HG03103 (cell line): ENCODE data around the gene NUDCD2.
A peak's percentile ranks its signal among the peaks of the same experiment; 100 is the strongest.
"Not testable (repeated sequence)": the region's sequence is repeated elsewhere in the genome, so short reads cannot be mapped to it uniquely, and the experiment has no call there.

Experiments
- ATAC-seq: cut with Tn5 transposase; IDR thresholded peaks from one replicate; pipeline ENCODE4 v1.9.1; 2021; ENCODE audit warnings: low read depth; ENCODE audit not compliant: unreplicated experiment

Gene NUDCD2

DNA sequence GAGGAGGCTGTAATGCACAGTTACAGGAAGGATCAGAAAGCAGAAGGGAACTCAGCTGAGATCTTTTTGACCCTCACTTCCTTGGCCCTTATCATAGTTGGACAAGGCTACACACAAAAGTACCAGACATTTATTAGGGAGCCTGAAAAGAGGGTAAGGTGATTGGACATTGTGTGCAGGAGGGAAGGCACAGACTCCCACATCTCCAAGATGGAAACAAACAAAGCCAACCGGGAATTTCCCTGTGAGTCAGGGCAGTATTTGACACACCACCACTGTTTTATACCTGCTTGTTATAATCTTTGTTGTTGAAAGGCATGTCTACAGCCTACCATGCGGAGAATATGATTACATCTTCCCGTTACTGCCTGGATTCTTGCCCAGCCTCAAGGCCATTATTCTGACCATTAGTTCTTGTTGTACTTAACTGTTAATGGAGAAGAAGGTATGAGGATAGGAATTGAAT, 25.5 kb downstream of the NUDCD2 start:
- no peak for ATAC-seq

DNA sequence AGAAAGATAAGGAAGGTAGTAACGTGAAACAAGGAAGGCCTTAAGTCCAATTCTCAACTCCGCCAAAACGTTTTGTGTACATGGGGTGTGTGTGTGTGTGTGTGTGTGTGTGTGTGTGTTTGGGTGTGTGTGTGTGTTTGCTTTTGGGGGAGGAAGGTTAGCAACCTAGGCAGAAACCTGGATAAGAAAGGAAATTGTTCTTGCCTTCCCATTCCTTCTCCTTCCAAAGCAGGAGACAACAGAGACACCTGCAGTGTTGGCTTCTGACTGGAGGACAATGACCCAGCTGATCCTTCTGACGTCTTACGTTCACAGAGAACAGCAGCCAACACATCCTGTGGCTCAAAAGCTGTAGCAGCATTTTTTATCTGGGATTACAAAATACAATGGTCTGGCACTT, 26.6 kb downstream of the NUDCD2 start:
- no peak for ATAC-seq

DNA sequence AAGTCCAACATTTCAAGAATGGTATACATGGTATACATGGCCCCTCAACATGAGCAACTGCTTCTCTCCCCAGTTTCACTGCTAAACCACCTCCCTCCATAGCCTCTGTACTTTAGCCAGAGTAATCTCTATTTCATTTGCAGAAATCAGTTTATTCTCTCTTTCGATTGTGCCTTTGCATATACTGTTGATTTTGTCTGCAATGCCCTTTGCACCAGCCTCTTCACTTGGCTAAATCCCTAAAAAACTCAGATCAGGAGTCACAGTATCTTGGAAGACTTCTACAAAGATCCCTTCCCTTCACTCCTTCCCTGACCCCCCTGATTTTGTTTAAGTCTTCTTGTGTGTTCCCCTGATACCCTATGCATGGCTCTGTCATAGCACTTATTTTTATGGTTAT, 27.4 kb downstream of the NUDCD2 start:
- ATAC-seq: no peak

DNA sequence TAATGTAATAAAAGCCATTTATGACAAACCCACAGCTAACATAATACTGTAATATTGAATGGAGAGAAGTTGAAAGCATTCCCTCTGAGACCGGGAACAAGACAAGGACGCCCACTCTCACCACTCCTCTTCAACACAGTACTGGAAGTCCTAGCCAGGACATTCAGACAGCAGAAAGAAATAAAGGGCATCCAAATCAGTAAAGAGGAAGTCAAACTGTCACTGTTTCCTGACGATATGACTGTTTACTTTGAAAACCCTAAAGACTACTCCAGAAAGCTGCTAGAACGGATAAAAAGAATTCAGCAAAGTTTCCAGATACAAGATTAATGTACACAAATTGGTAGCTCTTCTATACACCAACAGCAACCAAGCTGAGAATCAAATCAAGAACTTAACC, 33.8 kb downstream of the NUDCD2 start:
- ATAC-seq: not testable (repeated sequence)

DNA sequence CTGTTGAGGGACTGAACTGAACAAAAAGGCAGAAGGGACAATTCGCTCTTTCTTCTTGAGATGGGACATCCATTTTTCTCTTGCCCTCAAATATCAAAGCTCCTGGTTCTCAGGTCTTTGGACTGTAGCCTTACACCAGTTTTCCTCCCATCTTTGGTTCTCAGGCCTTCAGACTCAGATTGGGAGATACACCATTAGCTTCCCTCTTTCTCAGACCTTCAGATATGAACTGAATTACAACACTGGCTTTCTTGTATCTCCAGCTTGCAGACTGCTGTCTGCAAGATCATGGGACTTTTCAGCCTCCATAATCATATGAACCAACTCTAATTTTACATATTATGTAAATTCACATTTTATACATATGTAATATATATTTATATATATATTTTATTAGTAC, 35.1 kb downstream of the NUDCD2 start:
- no peak for ATAC-seq

DNA sequence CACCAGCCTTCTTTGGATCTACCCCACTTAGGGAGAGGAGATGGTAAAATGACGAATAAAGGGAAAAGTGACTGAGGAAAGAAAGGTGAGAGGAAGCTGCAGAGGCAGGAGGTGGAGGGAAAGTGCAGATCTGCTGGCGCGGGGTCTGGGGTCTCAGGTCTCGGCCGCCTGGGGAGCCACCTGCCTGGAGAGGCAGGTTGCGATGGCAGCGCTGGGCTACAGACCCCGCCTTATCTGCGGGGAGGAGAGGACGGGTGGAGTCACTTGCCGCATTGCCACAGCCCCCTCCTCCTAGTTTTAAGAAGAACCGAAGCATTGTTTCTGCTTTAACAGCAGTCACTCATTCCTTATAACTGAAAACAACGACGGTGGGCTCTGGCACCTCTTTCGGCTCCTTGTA, 44.2 kb downstream of the NUDCD2 start:
- not testable (repeated sequence) for ATAC-seq

DNA sequence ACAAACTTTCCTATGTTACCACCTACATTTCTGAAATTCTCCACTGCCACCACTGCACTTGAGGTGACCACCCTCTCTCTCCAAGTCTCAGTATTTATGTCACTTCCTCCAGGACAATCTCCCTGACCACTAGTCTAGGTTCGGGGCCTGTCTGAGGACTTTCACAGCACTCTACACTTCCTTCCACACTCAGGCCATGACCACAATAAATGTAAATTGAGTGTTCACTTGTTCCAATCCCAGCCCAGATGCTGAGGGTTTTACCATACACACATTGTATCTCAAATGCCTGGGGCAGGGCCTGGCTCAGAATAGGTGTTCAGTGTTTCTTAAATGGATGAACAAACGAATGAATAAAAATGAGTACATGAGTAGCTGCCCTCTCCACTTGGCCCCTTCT, 49.4 kb downstream of the NUDCD2 start:
- ATAC-seq: no peak

DNA sequence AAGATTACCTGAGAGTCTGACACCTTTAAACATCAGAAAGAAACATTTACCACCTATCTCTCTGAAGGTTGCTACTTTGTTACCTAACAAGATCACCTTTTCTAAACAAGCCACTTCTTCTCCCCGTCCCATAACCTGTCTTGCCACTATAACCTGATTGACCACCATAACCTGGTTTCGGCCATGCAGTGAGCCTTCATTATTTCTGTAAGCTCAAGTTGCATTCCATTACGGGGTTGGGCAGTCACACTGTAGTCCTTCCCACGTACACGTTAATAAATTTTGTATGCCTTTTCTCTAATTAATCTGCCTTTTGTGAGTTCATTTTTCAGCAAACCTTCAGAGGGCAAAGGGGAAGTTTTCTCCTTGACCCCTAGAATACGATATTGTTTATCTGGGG, 50.5 kb downstream of the NUDCD2 start:
- no peak for ATAC-seq

DNA sequence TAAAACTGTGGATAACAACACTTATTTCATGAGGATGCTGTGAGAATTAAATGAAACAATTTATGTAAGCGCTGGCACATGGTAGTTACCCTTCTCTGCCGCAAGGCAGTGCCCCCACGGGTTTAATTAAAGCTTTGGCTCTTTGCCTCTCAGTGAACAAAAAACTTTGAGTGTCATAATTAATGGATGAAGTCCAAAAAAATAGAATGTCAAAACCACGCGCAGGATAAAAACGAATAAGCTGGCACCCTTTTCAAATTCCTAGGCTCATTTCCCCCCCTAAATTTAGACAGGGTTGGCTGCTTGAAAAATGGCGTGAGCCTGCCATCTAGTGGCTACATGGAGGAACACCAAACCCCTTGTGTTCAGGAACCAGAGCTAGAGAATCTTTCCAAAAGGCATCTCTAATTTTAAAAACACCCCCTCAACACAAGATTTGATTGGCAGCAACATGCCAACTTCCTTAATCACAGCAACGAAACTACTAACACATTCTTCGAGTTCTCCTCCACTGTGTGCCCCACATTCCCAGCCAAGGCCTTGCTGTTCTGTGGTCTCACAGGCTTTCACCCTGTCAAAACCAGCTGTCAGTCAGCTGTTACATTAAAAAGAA, 51.5 kb downstream of the NUDCD2 start:
- peak; percentile 70 for ATAC-seq

DNA sequence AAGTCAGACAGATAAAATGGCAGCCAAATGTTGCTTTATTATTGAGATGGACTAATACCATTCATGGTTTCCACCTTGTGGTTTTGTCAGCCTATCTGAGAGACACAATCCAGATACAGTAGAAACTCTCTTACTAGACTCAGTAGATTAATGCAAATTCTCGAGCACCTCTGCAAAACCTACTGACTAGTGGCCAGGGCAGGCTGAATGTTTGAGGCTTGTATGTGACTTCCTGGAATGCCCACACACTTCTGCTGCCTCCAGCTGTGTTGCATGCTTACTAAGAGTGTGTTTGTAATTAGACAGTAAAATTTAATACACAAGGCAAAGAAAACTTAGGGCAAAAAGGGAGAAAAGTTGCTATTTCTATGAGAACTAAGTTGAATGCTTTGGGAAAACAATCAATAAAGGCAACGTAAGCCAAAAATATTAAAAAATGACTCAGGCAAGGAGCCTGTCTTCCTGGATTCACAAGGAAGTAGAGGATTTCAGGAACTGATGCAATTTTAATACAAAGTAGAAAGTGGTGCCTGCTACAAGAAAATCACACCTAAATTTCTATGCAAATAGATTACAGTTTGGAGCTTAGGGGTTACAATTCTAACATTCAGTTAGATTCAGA, 52.8 kb downstream of the NUDCD2 start:
- ATAC-seq: peak; percentile 68

DNA sequence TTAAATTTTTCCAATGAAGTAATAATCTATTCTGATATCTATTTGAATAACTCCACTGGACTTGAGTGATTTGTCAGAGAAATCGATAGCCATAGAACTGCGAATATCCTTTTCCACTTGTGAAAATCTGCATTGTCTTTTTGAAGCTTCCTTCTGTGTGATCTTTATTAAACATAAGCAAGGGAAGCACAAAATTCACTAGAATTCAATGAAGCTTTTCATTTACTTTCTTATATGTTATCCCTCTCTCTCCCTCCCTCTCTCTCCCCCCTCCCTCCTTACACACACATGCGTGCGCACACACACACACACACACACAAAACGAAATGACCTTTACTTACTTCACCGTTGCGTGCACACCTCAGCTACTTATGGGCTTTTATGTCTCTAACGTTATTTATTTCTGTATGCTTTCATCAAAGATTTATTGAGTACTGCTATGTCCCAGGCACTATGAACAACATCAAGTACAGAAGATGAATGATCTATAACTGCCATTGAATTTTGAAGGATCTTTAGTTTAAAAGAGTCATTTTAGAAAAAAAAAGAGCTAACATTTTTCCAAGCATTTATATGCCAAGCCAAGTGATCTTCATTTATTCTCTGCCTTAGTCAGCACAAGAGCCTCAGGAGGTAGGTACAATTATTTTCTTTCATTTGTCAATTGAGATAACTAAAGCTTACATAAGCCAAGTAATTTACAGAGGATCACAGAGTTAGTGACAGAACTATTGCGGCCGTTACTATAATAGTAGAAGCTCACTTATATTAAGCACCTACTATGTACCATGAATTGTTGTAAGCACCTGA, 55.3 kb downstream of the NUDCD2 start:
- no peak for ATAC-seq

DNA sequence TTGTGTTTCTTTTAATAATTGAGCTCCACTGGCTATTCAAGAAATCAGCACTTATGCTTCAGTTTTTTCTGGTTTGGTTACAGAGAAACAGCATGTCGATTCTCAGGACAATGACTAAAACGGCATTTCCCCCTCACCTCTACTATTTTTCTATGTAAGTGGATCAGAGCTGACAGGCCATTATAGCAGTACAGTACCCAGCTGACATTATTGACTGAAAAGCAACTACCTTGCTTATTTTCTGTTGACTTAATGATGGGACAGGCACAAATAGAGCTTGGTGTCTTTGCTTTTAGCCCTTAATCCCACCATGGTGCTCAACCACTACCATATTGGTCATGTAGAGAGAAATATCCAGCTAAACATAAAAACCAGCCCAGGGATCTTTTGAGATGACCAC, 57.9 kb downstream of the NUDCD2 start:
- no peak for ATAC-seq

DNA sequence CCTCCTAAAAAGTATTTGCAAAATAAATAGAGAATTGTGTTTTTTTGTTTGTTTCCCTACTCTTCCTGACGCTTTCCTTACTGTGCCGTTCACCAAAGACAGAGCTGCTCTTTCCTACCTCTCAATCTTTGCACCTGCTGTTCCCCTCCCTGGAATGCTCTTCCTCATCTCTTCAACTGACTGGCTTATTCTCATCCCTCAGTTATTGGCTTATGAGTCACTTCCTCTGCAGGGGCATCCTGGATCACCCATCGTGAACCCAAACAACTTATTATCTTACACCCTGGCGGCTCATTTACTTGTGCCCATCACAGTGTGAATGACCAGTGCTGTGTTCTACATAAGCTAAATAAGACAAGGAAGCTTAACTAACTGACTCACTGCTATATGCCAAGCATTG, 58.6 kb downstream of the NUDCD2 start:
- no peak for ATAC-seq

DNA sequence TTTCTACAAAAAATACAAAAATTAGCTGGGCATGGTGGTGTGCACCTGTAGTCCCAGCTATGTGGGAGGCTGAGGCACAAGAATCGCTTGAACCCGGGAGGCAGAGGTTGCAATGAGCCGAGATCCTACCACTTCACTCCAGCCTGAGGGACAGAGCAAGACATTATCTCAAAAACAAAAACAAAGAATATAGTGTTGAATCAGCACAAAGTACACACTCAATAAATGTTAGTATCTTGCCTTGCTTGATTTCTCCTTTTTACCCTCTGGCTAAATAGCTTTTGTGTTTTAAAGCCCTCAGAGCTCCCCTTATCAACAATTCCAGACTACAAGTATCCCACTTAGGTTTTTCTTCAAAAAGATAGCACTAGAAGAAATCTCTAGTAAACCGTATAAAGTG, 60.0 kb downstream of the NUDCD2 start:
- no peak for ATAC-seq

DNA sequence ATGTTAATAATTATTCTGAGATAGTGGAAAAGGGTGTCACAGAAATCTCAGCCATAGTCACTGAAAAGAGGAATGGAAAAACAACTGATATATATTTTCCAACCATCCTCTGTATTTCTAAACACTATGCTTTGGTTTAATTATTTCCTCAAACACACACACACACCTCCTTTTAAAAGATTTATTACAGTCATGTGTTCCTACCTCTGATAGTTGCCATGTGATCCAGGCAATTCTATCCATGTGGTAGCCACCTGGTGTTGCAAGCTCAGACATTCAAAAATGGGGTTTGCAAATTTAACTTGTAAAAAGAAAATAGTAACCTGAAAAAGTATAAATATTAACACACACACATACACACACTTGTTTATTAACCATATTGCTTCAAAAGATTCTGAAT, 62.5 kb downstream of the NUDCD2 start:
- no peak for ATAC-seq

DNA sequence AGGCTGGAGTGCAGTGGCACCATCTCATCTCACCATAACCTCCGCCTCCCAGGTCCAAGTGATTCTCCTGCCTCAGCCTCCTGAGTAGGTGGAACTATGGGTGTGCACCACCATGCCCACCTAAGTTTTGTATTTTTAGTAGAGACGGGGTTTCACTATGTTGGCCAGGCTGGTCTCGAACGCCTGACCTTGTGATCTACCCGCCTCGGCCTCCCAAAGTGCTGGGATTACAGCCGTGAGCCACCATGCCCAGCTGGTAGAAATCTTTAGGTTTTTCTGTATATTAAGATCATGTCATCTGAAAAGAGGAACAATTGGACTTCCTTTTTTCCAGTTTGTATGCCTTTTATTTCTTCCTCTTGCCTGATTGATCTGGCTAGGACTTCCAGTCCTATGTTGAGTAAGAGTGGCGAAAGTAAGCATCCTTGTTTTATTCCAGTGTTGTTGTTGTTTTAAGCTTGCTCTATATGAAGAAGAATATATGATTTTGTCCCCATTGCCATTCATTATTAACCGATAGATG, 63.0 kb downstream of the NUDCD2 start:
- not testable (repeated sequence) for ATAC-seq
